Loucy (cell line): ENCODE results near the gene NDUFS1.

Experiments used
- CTCF ChIP-seq: fragments of 200-600 bp; sonication (generic); conservative IDR thresholded peaks from 2 replicates; pipeline ENCODE4 v1.5.1; 2014; ENCODE audit warnings: mild to moderate bottlenecking, antibody characterized with exemption, low read length
- EZH2phosphoT487 ChIP-seq: fragments of 200-600 bp; IDR thresholded peaks from 2 replicates; pipeline ENCODE4 v1.6.1; 2018; ENCODE audit warnings: antibody characterized with exemption, mild to moderate bottlenecking, moderate library complexity, borderline replicate concordance

DNA sequence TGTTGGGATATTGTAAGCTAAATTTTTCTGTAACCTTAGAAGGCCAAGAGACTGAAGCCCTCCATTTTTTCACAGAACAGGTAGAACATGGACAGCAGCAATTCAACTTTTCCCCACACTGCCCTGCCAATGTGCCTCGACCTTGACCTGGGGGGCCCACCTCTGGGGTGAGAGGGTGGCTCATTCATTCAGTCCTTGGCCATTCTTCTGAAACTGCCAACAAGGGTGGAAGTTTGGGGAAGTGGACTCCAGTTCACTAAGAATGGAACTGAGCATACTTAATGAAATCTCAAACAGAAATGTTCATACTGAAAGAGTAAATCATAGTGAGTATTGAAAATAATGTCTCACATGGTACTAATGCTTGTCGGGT is 1.5 kb upstream of the NDUFS1 start:
- TF ChIP-seq CTCF (no peak), EZH2phosphoT487 (no peak)
